A673 (cell line): ENCODE data around the gene WNK1. TPM values are rescaled to one million over a fixed set of nuclear protein-coding genes. Genes with fewer than 3 reads are reported as not detected.
A peak's percentile ranks its signal among the peaks of the same experiment; 100 is the strongest.

ENCODE experiments used
- BruUV-seq: library from RNA; stranded (reverse); fragments of 400-500 nt; replicated peaks from 2 replicates; lab custom pipeline; 2021; lab: Mats Ljungman, UMichigan
- CTCF ChIA-PET: fragments of 300-600 bp; sonication (Branson Sonifier 250); formaldehyde crosslinking; loops from one replicate; lab custom pipeline; 2022; ENCODE audit warnings: antibody characterized with exemption; lab: Charles Lee
- POLR2A ChIA-PET: fragments of 300-600 bp; sonication (Branson Sonifier 250); formaldehyde crosslinking; loops from one replicate; lab custom pipeline; 2022; ENCODE audit warnings: antibody characterized with exemption; ENCODE audit not compliant: low non-redundant PET; lab: Charles Lee
- DNase-seq: peaks from one replicate; pipeline ENCODE4 v3.0.0-alpha.2; 2015; ENCODE audit warnings: low spot score
- H3K27ac ChIP-seq: fragments of 200-600 bp; sonication (generic); 2 replicates; pipeline ENCODE4 v1.5.1; 2016; ENCODE audit warnings: mixed run types, low read depth, mild to moderate bottlenecking, mixed read lengths, antibody characterized with exemption, low read length; ENCODE audit not compliant: poor library complexity, severe bottlenecking
- H3K27me3 ChIP-seq: fragments of 200-600 bp; sonication (generic); replicated peaks from 2 replicates; pipeline ENCODE4 v1.6.1; 2017; ENCODE audit warnings: mixed run types, low read depth, mild to moderate bottlenecking, mixed read lengths, antibody characterized with exemption, low read length; ENCODE audit not compliant: insufficient read depth, poor library complexity
- H3K36me3 ChIP-seq: fragments of 200-600 bp; sonication (generic); 2 replicates; pipeline ENCODE4 v1.6.1; 2016; ENCODE audit warnings: mixed run types, mild to moderate bottlenecking, mixed read lengths, antibody characterized with exemption, low read length; ENCODE audit not compliant: insufficient read depth, poor library complexity, severe bottlenecking
- H3K4me1 ChIP-seq: fragments of 200-600 bp; sonication (generic); 2 replicates; pipeline ENCODE4 v1.6.1; 2017; ENCODE audit warnings: mixed run types, mild to moderate bottlenecking, mixed read lengths, antibody characterized with exemption, low read length; ENCODE audit not compliant: insufficient read depth, poor library complexity, severe bottlenecking
- H3K4me3 ChIP-seq: fragments of 200-600 bp; sonication (generic); 2 replicates; pipeline ENCODE4 v1.5.1; 2016; ENCODE audit warnings: low read depth, mixed run types, mild to moderate bottlenecking, mixed read lengths, low read length; ENCODE audit not compliant: poor library complexity, severe bottlenecking
- H3K9me3 ChIP-seq: fragments of 200-600 bp; sonication (generic); 2 replicates; pipeline ENCODE4 v1.6.1; 2016; ENCODE audit warnings: mixed run types, low read depth, mild to moderate bottlenecking, mixed read lengths, antibody characterized with exemption, low read length; ENCODE audit not compliant: poor library complexity, severe bottlenecking
- CTCF ChIP-seq: fragments of 300-800, 200-600 bp; sonication (generic); conservative IDR thresholded peaks from 2 replicates; pipeline ENCODE4 v1.5.1; 2017; ENCODE audit warnings: low read depth, mild to moderate bottlenecking, antibody characterized with exemption, low read length, moderate library complexity, mixed read lengths
- EZH2 ChIP-seq: fragments of 200-600 bp; sonication (generic); IDR thresholded peaks from 2 replicates; pipeline ENCODE4 v1.6.1; 2017; ENCODE audit warnings: borderline replicate concordance, low read depth, mild to moderate bottlenecking, mixed read lengths, antibody characterized with exemption, low read length; ENCODE audit not compliant: poor library complexity, severe bottlenecking
- intact Hi-C: fragments of 100-400 bp; cut with micrococcal nuclease; formaldehyde crosslinking; loops from one replicate; pipeline ENCODE4 v1.10.0; 2022; ENCODE audit not compliant: unreplicated experiment
- total RNA-seq: library from RNA; stranded (reverse); gene quantifications from 2 replicates; pipeline ENCODE4 v1.2.3, GENCODE V29; 2021

Gene WNK1
- total RNA-seq, 1 experiment from 2014 or later: 161 TPM

GRCh38 chr12:740921-741320, 11.5 kb upstream of the WNK1 start:
- Histone ChIP-seq H3K36me3 (no peaks in the 10 kb centered on the region), H3K9me3 (no peaks in the 10 kb centered on the region), H3K4me1 (no peaks in the 10 kb centered on the region), H3K27me3 (no peaks in the 10 kb centered on the region), H3K4me3 (no peak overlapping the region), H3K27ac (no peak overlapping the region)
- intact Hi-C loops: no loop called here
- TF ChIP-seq EZH2 (no peak), CTCF (no peak)
- BruUV-seq: no TSS peak
- ChIA-PET POLR2A (no interaction called here), CTCF (no interaction called here)
- no peak for DNase-seq

- Histone ChIP-seq H3K9me3 (no peaks in the 10 kb centered on the region), H3K36me3 (no peaks in the 10 kb centered on the region), H3K27me3 (no peaks in the 10 kb centered on the region), H3K4me1 (peaks cover 16% of the 10 kb centered on the region), H3K4me3 (no peak overlapping the region), H3K27ac (no peak overlapping the region)
- BruUV-seq: no TSS peak
- TF ChIP-seq EZH2: no peak
- no peak for TF ChIP-seq CTCF
- DNase-seq: no peak
- ChIA-PET CTCF (interaction anchor here (1.2 to 2.4 kb wide), 2 partner anchors 135 to 173 kb away, joined by 8 to 17 read pairs; no protein-coding TSS in a partner anchor), POLR2A (interaction anchor here (0.6 kb wide), 1 partner anchor 153 kb away, joined by 3 read pairs; no protein-coding TSS in a partner anchor)
- intact Hi-C loops: loop anchor here (2.0 to 10.0 kb wide), 3 partner anchors 62 to 845 kb away; partner anchors contain the start of gene FBXL14
Measured at GRCh38 chr12:749751-750270, 2.6 kb upstream of the WNK1 start.

GRCh38 chr12:750366-751191, 1.8 kb upstream of the WNK1 start:
- Histone ChIP-seq H3K4me1 (peaks cover 16% of the 10 kb centered on the region), H3K27ac (peak overlapping the region; percentile 73), H3K4me3 (peak overlapping the region; percentile 92), H3K9me3 (no peaks in the 10 kb centered on the region), H3K36me3 (no peaks in the 10 kb centered on the region), H3K27me3 (no peaks in the 10 kb centered on the region)
- BruUV-seq: no TSS peak
- TF ChIP-seq EZH2 (no peak), CTCF (no peak)
- CTCF ChIA-PET: interaction anchor here (0.7 to 2.4 kb wide), 5 partner anchors 27 to 174 kb away, joined by 3 to 19 read pairs (median 8); no protein-coding TSS in a partner anchor
- DNase-seq: no peak
- intact Hi-C loops: loop anchor here (2.0 to 10.0 kb wide), 3 partner anchors 62 to 844 kb away; partner anchors contain the start of gene FBXL14
- POLR2A ChIA-PET: no interaction called here
